ENCODE data around the gene COG6. TPM values are rescaled to one million over a fixed set of nuclear protein-coding genes. Genes with fewer than 3 reads are reported as not detected.

COG6 gene
- total RNA-seq, 1 donor from 2014 or later = 24.0 TPM

DNA sequence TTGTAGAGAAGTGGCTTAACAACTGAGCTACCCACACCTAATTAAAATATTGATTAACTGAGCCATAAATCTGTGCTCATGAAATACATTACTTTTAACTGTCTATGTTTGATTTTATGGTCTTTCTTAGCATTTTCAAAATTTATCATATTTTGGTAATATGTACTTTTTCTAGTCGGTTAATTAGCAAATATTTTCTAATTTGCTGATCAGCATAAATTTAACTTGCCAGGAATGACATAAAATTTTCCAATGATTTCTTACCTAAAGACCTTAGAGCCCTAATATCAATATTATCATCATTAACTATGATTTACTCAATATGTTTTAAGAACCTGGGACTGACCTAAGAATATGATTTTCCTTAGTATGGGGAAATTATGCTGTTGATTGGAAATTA lies 19.9 kb upstream of the COG6 start:
- Histone ChIP-seq H3K4me1 (ENCODE audit: control insufficient read depth in 3 of 3, insufficient read depth in 3 of 3, low read length in 3 of 3) (no peaks in the 10 kb centered on the region), H3K36me3 (ENCODE audit: control insufficient read depth in 3 of 3, insufficient read depth in 3 of 3, low read length in 3 of 3) (no peaks in the 10 kb centered on the region), H3K9me3 (ENCODE audit: control insufficient read depth in 3 of 3, low read length in 3 of 3) (no peaks in the 10 kb centered on the region), H3K9ac (ENCODE audit: low read depth in 1 of 3, low read length in 3 of 3) (no peak overlapping the region), H3K27me3 (ENCODE audit: control insufficient read depth in 3 of 3, insufficient read depth in 3 of 3, low read length in 3 of 3) (peaks cover 0 to 5% (median 2%) of the 10 kb centered on the region in 3 donors), H3K27ac (ENCODE audit: low read depth, low read length) (no peak overlapping the region), H3K4me3 (ENCODE audit: low read length in 3 of 3) (no peak overlapping the region)

DNA sequence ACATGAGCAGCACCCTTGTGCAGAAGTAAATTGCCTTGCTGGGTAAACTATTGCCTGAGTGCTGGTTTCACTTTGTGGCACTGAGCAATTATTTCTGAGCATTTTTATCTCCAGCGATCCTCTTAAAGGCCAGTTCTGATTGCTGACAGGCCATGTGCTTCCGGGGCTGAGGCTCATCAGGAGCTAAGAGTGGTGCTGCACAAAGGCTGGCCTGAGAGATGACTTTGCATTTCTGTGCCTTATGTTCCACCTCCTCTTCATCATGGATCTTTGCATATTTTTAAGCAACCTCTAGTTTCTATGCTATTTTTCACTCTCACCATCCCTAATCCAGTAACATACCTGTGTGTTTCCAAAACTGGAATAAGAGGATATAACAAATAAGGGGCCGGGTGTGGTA lies 17.6 kb upstream of the COG6 start:
- Histone ChIP-seq H3K27me3 (ENCODE audit: control insufficient read depth in 3 of 3, insufficient read depth in 3 of 3, low read length in 3 of 3) (peaks cover 0 to 5% (median 0%) of the 10 kb centered on the region in 3 donors), H3K4me3 (ENCODE audit: low read length in 3 of 3) (no peak overlapping the region), H3K36me3 (ENCODE audit: control insufficient read depth in 3 of 3, insufficient read depth in 3 of 3, low read length in 3 of 3) (no peaks in the 10 kb centered on the region), H3K9ac (ENCODE audit: low read depth in 1 of 3, low read length in 3 of 3) (no peak overlapping the region), H3K27ac (ENCODE audit: low read depth, low read length) (no peak overlapping the region), H3K4me1 (ENCODE audit: control insufficient read depth in 3 of 3, insufficient read depth in 3 of 3, low read length in 3 of 3) (no peaks in the 10 kb centered on the region), H3K9me3 (ENCODE audit: control insufficient read depth in 3 of 3, low read length in 3 of 3) (no peaks in the 10 kb centered on the region)

DNA sequence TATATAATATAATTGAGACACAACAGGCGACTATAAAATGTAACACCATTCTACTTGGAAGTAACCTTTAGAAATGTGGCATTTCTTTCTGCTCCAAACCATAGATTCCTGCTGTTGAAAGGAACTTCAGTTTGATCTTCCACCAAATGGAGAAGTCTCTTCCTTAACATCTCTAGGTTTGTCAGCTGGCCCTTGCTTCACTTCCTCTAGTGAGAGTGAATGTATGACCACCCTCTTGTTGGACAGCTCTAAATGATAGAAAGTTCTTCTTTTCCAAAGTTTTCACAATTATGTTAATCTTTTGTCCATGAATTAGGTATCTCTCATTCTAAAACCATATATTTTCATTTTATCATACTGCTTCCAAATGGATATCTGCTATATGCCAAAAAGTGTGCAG lies 13.8 kb upstream of the COG6 start:
- no peak overlapping the region for H3K27ac ChIP-seq (ENCODE audit: low read depth, low read length)
- H3K4me1 ChIP-seq (ENCODE audit: control insufficient read depth in 3 of 3, insufficient read depth in 3 of 3, low read length in 3 of 3) = no peaks in the 10 kb centered on the region
- no peaks in the 10 kb centered on the region for H3K9me3 ChIP-seq (ENCODE audit: control insufficient read depth in 3 of 3, low read length in 3 of 3)
- no peak overlapping the region for H3K4me3 ChIP-seq (ENCODE audit: low read length in 3 of 3)
- H3K27me3 ChIP-seq (ENCODE audit: control insufficient read depth in 3 of 3, insufficient read depth in 3 of 3, low read length in 3 of 3) = no peaks in the 10 kb centered on the region
- H3K9ac ChIP-seq (ENCODE audit: low read depth in 1 of 3, low read length in 3 of 3) = no peak overlapping the region
- no peaks in the 10 kb centered on the region for H3K36me3 ChIP-seq (ENCODE audit: control insufficient read depth in 3 of 3, insufficient read depth in 3 of 3, low read length in 3 of 3)

GRCh38 chr13:39646122-39646521 lies 9.3 kb upstream of the COG6 start:
- Histone ChIP-seq H3K27me3 (ENCODE audit: control insufficient read depth in 3 of 3, insufficient read depth in 3 of 3, low read length in 3 of 3) (no peaks in the 10 kb centered on the region), H3K9ac (ENCODE audit: low read depth in 1 of 3, low read length in 3 of 3) (no peak overlapping the region), H3K36me3 (ENCODE audit: control insufficient read depth in 3 of 3, insufficient read depth in 3 of 3, low read length in 3 of 3) (no peaks in the 10 kb centered on the region), H3K27ac (ENCODE audit: low read depth, low read length) (no peak overlapping the region), H3K4me3 (ENCODE audit: low read length in 3 of 3) (no peak overlapping the region), H3K9me3 (ENCODE audit: control insufficient read depth in 3 of 3, low read length in 3 of 3) (no peaks in the 10 kb centered on the region), H3K4me1 (ENCODE audit: control insufficient read depth in 3 of 3, insufficient read depth in 3 of 3, low read length in 3 of 3) (no peaks in the 10 kb centered on the region)

DNA sequence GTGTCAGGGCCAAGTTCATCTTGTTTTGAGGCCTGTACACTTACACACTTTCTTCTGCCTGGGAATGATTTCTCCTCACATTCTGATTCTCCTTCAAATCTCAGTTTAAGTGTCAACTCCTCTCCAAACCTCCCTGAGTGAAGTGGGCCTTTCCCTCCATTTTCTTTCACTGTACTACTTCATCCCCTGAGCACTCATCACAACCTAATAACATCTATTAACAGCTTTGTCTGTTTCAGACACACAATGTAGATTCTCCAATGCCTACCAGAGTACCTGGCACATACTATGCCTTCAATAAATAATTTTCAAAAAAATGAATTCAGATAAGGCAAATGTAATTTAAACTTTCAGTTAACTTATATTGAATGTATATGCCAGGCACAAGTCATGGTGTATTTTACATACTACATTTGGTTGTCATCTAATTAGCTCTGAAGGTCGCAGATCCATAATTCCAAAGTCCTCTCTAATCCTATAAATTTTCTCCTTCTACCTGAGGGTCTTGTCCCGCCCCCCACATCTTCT lies 357 bp upstream of the COG6 start:
- no peaks in the 10 kb centered on the region for H3K9me3 ChIP-seq (ENCODE audit: control insufficient read depth in 3 of 3, low read length in 3 of 3)
- H3K27ac ChIP-seq (ENCODE audit: low read depth, low read length) = no peak overlapping the region
- no peaks in the 10 kb centered on the region for H3K27me3 ChIP-seq (ENCODE audit: control insufficient read depth in 3 of 3, insufficient read depth in 3 of 3, low read length in 3 of 3)
- H3K36me3 ChIP-seq (ENCODE audit: control insufficient read depth in 3 of 3, insufficient read depth in 3 of 3, low read length in 3 of 3) = peaks cover 0 to 3% (median 3%) of the 10 kb centered on the region in 3 donors
- H3K4me1 ChIP-seq (ENCODE audit: control insufficient read depth in 3 of 3, insufficient read depth in 3 of 3, low read length in 3 of 3) = peaks cover 0 to 13% (median 3%) of the 10 kb centered on the region in 3 donors
- peak overlapping the region; percentile 78 to 97 (median 90) for H3K4me3 ChIP-seq (ENCODE audit: low read length in 3 of 3)
- peak overlapping the region; percentile 80 to 90 (median 87) for H3K9ac ChIP-seq (ENCODE audit: low read depth in 1 of 3, low read length in 3 of 3)

DNA sequence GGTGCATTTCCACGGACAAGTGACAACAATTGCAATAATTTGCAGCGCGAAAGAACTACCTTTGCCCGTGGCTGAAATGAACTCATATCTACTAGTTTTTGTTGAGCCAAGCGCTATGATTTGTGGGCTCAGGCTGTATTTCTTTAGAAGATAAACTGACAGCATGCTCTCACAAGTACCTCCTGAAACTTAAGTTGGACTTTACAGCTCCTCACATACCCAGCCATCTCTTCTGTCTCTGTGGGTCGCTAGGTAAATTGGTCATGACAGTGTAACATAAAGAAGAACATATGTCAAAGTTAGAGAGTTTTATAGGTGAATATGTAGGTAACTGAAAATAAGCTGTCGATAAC lies 839 bp downstream of the COG6 start:
- Histone ChIP-seq H3K27ac (ENCODE audit: low read depth, low read length) (no peak overlapping the region), H3K36me3 (ENCODE audit: control insufficient read depth in 3 of 3, insufficient read depth in 3 of 3, low read length in 3 of 3) (peaks cover 0 to 9% (median 7%) of the 10 kb centered on the region in 3 donors), H3K9me3 (ENCODE audit: control insufficient read depth in 3 of 3, low read length in 3 of 3) (no peaks in the 10 kb centered on the region), H3K4me1 (ENCODE audit: control insufficient read depth in 3 of 3, insufficient read depth in 3 of 3, low read length in 3 of 3) (peaks cover 0 to 13% (median 3%) of the 10 kb centered on the region in 3 donors), H3K27me3 (ENCODE audit: control insufficient read depth in 3 of 3, insufficient read depth in 3 of 3, low read length in 3 of 3) (no peaks in the 10 kb centered on the region), H3K9ac (ENCODE audit: low read depth in 1 of 3, low read length in 3 of 3) (peak overlapping the region; percentile 80 to 90 (median 87)), H3K4me3 (ENCODE audit: low read length in 3 of 3) (peak overlapping the region; percentile 78 to 97 (median 90))

DNA sequence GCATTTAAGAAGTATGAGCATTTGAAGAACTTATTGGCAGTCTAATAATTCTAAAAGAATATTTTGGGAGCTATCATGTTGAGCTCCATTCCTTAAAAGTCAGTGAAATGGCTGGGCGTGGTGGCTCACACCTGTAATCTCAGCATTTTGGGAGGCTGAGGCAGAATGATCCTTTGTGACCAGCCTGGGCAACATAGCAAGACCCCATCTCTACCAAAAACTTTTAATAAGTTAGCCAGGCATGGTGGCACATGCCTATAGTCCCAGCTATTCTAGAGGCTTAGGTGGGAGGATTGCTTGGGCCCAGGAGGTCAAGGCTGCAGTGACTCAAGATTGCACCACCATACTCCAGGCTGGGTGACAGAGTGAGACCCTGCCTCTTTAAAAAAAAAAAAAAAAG lies 8.0 kb downstream of the COG6 start:
- Histone ChIP-seq H3K9me3 (ENCODE audit: control insufficient read depth in 3 of 3, low read length in 3 of 3) (no peaks in the 10 kb centered on the region), H3K27ac (ENCODE audit: low read depth, low read length) (no peak overlapping the region), H3K9ac (ENCODE audit: low read depth in 1 of 3, low read length in 3 of 3) (no peak overlapping the region), H3K36me3 (ENCODE audit: control insufficient read depth in 3 of 3, insufficient read depth in 3 of 3, low read length in 3 of 3) (peaks cover 0 to 16% (median 15%) of the 10 kb centered on the region in 3 donors), H3K27me3 (ENCODE audit: control insufficient read depth in 3 of 3, insufficient read depth in 3 of 3, low read length in 3 of 3) (no peaks in the 10 kb centered on the region), H3K4me3 (ENCODE audit: low read length in 3 of 3) (no peak overlapping the region), H3K4me1 (ENCODE audit: control insufficient read depth in 3 of 3, insufficient read depth in 3 of 3, low read length in 3 of 3) (no peaks in the 10 kb centered on the region)

GRCh38 chr13:39663958-39664357 lies 8.5 kb downstream of the COG6 start:
- Histone ChIP-seq H3K4me3 (ENCODE audit: low read length in 3 of 3) (no peak overlapping the region), H3K27me3 (ENCODE audit: control insufficient read depth in 3 of 3, insufficient read depth in 3 of 3, low read length in 3 of 3) (no peaks in the 10 kb centered on the region), H3K4me1 (ENCODE audit: control insufficient read depth in 3 of 3, insufficient read depth in 3 of 3, low read length in 3 of 3) (no peaks in the 10 kb centered on the region), H3K9ac (ENCODE audit: low read depth in 1 of 3, low read length in 3 of 3) (no peak overlapping the region), H3K27ac (ENCODE audit: low read depth, low read length) (no peak overlapping the region), H3K9me3 (ENCODE audit: control insufficient read depth in 3 of 3, low read length in 3 of 3) (no peaks in the 10 kb centered on the region), H3K36me3 (ENCODE audit: control insufficient read depth in 3 of 3, insufficient read depth in 3 of 3, low read length in 3 of 3) (peaks cover 0 to 16% (median 15%) of the 10 kb centered on the region in 3 donors)

GRCh38 chr13:39665763-39666162 lies 10.3 kb downstream of the COG6 start:
- Histone ChIP-seq H3K27ac (ENCODE audit: low read depth, low read length) (no peak overlapping the region), H3K4me3 (ENCODE audit: low read length in 3 of 3) (no peak overlapping the region), H3K9me3 (ENCODE audit: control insufficient read depth in 3 of 3, low read length in 3 of 3) (no peaks in the 10 kb centered on the region), H3K9ac (ENCODE audit: low read depth in 1 of 3, low read length in 3 of 3) (no peak overlapping the region), H3K36me3 (ENCODE audit: control insufficient read depth in 3 of 3, insufficient read depth in 3 of 3, low read length in 3 of 3) (peaks cover 0 to 10% (median 9%) of the 10 kb centered on the region in 3 donors), H3K4me1 (ENCODE audit: control insufficient read depth in 3 of 3, insufficient read depth in 3 of 3, low read length in 3 of 3) (no peaks in the 10 kb centered on the region), H3K27me3 (ENCODE audit: control insufficient read depth in 3 of 3, insufficient read depth in 3 of 3, low read length in 3 of 3) (no peaks in the 10 kb centered on the region)

GRCh38 chr13:39670445-39670844 lies 15.0 kb downstream of the COG6 start:
- Histone ChIP-seq H3K4me3 (ENCODE audit: low read length in 3 of 3) (no peak overlapping the region), H3K4me1 (ENCODE audit: control insufficient read depth in 3 of 3, insufficient read depth in 3 of 3, low read length in 3 of 3) (no peaks in the 10 kb centered on the region), H3K36me3 (ENCODE audit: control insufficient read depth in 3 of 3, insufficient read depth in 3 of 3, low read length in 3 of 3) (peaks cover 0 to 5% (median 5%) of the 10 kb centered on the region in 3 donors), H3K27me3 (ENCODE audit: control insufficient read depth in 3 of 3, insufficient read depth in 3 of 3, low read length in 3 of 3) (no peaks in the 10 kb centered on the region), H3K27ac (ENCODE audit: low read depth, low read length) (no peak overlapping the region), H3K9ac (ENCODE audit: low read depth in 1 of 3, low read length in 3 of 3) (no peak overlapping the region), H3K9me3 (ENCODE audit: control insufficient read depth in 3 of 3, low read length in 3 of 3) (no peaks in the 10 kb centered on the region)
